ENCODE measurements around the gene TPSD1. TPM values are rescaled to one million over a fixed set of nuclear protein-coding genes. Genes with fewer than 3 reads are reported as not detected.
"Not testable (repeated sequence)": the region's sequence is repeated elsewhere in the genome, so short reads cannot be mapped to it uniquely, and the experiment has no call there.

TPSD1 gene
- polyA plus RNA-seq, 1 experiment, result not detected

DNA sequence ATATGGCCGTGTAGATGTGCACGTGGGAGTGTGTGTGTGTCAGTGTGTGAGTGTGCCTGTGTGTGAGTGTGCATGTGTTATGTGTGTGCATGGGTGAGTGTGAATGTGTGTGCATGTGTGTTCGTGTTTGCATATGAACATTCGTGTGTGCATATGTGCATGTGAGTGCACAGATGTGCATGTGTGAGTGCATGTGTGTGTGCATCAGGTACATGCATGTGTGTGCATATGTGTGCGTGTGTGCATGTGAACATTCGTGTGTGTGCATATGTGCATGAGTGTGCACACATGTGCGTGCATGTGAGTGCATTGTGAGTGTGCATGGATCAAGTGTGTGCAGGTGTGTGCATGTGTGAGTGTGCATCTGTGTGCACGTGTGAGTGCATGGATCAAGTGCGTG, 17.9 kb upstream of the TPSD1 start:
- POLR2A ChIA-PET, result no interaction called here
- no peak for TF ChIP-seq CTCF (IDR thresholded peaks at IDR 0.05; ENCODE audit: low read depth, low read length)

DNA sequence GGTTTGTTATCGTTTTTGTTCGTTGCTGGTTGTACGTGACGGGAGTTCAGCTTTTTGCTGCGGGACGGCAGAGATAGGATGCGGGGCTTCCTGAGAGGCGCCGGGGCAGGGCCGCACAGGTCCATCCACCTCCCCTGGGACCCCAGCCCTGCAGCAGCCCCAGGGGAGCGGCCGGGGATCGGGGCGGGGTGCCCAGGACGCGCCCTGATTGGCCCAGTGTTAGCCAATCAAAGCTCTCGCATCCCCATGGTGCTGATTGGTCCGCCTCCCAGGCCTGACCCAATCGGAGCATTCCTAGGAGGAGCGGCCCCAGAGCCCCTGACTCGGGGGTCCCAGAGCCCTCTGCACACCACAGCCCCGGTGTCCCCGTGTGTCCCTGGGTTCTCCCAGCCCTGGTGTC, 17.0 kb upstream of the TPSD1 start:
- DNase-seq (ENCODE audit: low read depth, low spot score); H3K27ac ChIP-seq (ENCODE audit: low read depth, low read length); H3K27me3 ChIP-seq (ENCODE audit: control insufficient read depth, insufficient read depth, low read length); CTCF ChIA-PET; H3K9me3 ChIP-seq (ENCODE audit: control insufficient read depth, insufficient read depth, low read length); POLR2A ChIA-PET: not testable (repeated sequence)
- H3K4me3 ChIP-seq (ENCODE audit: low read depth, low read length), result peak overlapping the region; percentile 20; the same call in 1 of the 2 replicates

More for the DNA sequence above, 17.9 kb upstream of the TPSD1 start:
- CTCF ChIA-PET, result no interaction called here
- H3K27ac ChIP-seq (ENCODE audit: low read depth, low read length), result no peak overlapping the region
- no peak overlapping the region for H3K4me3 ChIP-seq (ENCODE audit: low read depth, low read length)
- DNase-seq (ENCODE audit: low read depth, low spot score), result no peak
- no peaks in the 10 kb centered on the region for H3K9me3 ChIP-seq (ENCODE audit: control insufficient read depth, insufficient read depth, low read length)
- H3K27me3 ChIP-seq (ENCODE audit: control insufficient read depth, insufficient read depth, low read length), result no peaks in the 10 kb centered on the region

- DNase-seq (ENCODE audit: low read depth, low spot score); H3K27ac ChIP-seq (ENCODE audit: low read depth, low read length); H3K4me3 ChIP-seq (ENCODE audit: low read depth, low read length); H3K9me3 ChIP-seq (ENCODE audit: control insufficient read depth, insufficient read depth, low read length); H3K27me3 ChIP-seq (ENCODE audit: control insufficient read depth, insufficient read depth, low read length); CTCF ChIA-PET; POLR2A ChIA-PET: not testable (repeated sequence)
Measured at GRCh38 chr16:1239575-1239974, 16.3 kb upstream of the TPSD1 start.

GRCh38 chr16:1240436-1240835, 15.4 kb upstream of the TPSD1 start, which contains the start of gene TPSAB1:
TSS of gene TPSAB1 (plus strand) at chr16:1240705. CDS start at chr16:1240939, 234 bp downstream.
- H3K27ac ChIP-seq (ENCODE audit: low read depth, low read length); H3K27me3 ChIP-seq (ENCODE audit: control insufficient read depth, insufficient read depth, low read length); POLR2A ChIA-PET; DNase-seq (ENCODE audit: low read depth, low spot score); H3K4me3 ChIP-seq (ENCODE audit: low read depth, low read length); CTCF ChIA-PET; H3K9me3 ChIP-seq (ENCODE audit: control insufficient read depth, insufficient read depth, low read length): not testable (repeated sequence)

GRCh38 chr16:1241081-1241480, 14.8 kb upstream of the TPSD1 start:
- DNase-seq (ENCODE audit: low read depth, low spot score); H3K27ac ChIP-seq (ENCODE audit: low read depth, low read length); H3K4me3 ChIP-seq (ENCODE audit: low read depth, low read length); H3K9me3 ChIP-seq (ENCODE audit: control insufficient read depth, insufficient read depth, low read length); H3K27me3 ChIP-seq (ENCODE audit: control insufficient read depth, insufficient read depth, low read length); CTCF ChIA-PET; POLR2A ChIA-PET: not testable (repeated sequence)

- POLR2A ChIA-PET; DNase-seq (ENCODE audit: low read depth, low spot score); H3K27ac ChIP-seq (ENCODE audit: low read depth, low read length); H3K27me3 ChIP-seq (ENCODE audit: control insufficient read depth, insufficient read depth, low read length); H3K9me3 ChIP-seq (ENCODE audit: control insufficient read depth, insufficient read depth, low read length); CTCF ChIA-PET; H3K4me3 ChIP-seq (ENCODE audit: low read depth, low read length): not testable (repeated sequence)
Measured at GRCh38 chr16:1243363-1243762, 12.5 kb upstream of the TPSD1 start.

DNA sequence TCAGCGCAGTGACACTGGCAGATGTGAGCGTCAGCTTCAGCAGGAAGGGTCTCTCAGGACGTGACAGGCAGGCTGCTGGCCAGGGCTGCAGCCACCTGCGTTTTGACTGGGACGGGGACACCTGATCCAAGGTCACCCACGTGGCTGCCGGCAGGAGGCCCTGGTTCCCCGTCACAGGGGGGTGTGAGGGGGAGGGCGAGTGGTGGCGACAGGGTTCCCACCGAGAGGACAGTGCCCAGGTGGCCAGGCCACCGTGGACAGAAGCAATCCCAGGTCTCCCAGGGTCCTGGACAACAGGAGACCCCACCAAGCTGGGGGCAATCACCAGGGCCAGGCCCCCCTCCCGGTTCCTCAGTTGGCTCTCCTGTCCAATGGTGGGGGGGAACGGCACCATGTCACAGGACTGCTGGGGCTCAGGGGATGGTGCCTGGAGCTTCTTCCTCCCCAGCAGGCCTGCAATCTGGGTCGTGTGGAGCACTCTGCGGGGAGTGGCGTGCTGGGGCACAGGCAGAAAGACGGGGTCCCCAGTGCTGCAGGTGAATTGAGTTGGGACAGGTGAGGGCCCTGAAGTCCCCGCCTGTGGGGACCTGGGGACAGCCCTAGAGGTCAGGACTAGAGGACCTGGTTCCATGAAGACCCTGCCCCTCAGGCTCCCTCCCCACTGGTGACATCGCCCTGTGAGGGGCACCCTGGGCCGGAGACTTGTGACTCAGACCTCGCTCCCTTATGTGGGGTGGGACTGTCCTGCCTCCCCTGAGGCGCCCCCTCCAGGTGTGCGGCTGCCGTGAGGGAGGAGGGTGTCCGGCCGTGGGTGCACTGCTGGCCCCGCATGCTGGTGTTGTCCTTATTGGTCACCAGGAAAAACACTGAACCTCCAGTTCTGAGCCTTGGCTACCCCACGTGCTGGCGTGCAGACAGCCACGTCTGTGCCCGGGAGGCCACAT, 11.7 kb upstream of the TPSD1 start:
- H3K27ac ChIP-seq (ENCODE audit: low read depth, low read length); H3K9me3 ChIP-seq (ENCODE audit: control insufficient read depth, insufficient read depth, low read length); POLR2A ChIA-PET; H3K27me3 ChIP-seq (ENCODE audit: control insufficient read depth, insufficient read depth, low read length); H3K4me3 ChIP-seq (ENCODE audit: low read depth, low read length); DNase-seq (ENCODE audit: low read depth, low spot score); CTCF ChIA-PET: not testable (repeated sequence)

DNA sequence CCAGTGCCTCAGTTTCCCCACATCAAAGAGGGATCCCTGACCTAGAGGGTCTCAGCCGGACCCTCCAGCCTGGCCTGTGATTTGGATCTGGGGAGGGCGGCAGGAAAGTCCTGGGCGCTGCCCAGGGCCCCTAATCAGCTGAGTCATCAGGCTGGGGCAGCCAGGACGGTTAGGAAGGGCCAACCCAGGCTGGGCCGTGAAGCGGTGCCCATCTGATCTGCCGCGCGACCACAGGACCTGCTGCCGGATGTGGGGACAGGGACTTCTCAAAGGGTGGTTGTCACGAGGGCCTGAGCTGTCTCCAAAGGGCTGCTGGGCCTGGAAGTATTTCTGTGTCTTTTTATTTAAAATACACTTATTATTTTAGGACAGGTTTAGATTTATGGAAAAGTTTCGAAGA, 11.0 kb upstream of the TPSD1 start:
- no peaks in the 10 kb centered on the region for H3K9me3 ChIP-seq (ENCODE audit: control insufficient read depth, insufficient read depth, low read length)
- no peak for DNase-seq (ENCODE audit: low read depth, low spot score)
- TF ChIP-seq CTCF (IDR thresholded peaks at IDR 0.05; ENCODE audit: low read depth, low read length), result no peak
- no peak overlapping the region for H3K27ac ChIP-seq (ENCODE audit: low read depth, low read length)
- no peak overlapping the region for H3K4me3 ChIP-seq (ENCODE audit: low read depth, low read length)
- H3K27me3 ChIP-seq (ENCODE audit: control insufficient read depth, insufficient read depth, low read length), result no peaks in the 10 kb centered on the region
- POLR2A ChIA-PET, result no interaction called here
- CTCF ChIA-PET, result no interaction called here
